Bladder microvascular endothelial cell (primary cell): ENCODE data around the gene GATC. TPM values are rescaled to one million over a fixed set of nuclear protein-coding genes. Genes with fewer than 3 reads are reported as not detected.

ENCODE experiments used
- total RNA-seq: library from RNA; depleted of rRNA; stranded (reverse); fragments of >200 nt; gene quantifications from 2 replicates; pipeline ENCODE4 v1.2.3, GENCODE V29; 2014

Gene GATC, protein sequence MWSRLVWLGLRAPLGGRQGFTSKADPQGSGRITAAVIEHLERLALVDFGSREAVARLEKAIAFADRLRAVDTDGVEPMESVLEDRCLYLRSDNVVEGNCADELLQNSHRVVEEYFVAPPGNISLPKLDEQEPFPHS
- 14.4 and 25.2 TPM in 2 replicates for total RNA-seq

DNA sequence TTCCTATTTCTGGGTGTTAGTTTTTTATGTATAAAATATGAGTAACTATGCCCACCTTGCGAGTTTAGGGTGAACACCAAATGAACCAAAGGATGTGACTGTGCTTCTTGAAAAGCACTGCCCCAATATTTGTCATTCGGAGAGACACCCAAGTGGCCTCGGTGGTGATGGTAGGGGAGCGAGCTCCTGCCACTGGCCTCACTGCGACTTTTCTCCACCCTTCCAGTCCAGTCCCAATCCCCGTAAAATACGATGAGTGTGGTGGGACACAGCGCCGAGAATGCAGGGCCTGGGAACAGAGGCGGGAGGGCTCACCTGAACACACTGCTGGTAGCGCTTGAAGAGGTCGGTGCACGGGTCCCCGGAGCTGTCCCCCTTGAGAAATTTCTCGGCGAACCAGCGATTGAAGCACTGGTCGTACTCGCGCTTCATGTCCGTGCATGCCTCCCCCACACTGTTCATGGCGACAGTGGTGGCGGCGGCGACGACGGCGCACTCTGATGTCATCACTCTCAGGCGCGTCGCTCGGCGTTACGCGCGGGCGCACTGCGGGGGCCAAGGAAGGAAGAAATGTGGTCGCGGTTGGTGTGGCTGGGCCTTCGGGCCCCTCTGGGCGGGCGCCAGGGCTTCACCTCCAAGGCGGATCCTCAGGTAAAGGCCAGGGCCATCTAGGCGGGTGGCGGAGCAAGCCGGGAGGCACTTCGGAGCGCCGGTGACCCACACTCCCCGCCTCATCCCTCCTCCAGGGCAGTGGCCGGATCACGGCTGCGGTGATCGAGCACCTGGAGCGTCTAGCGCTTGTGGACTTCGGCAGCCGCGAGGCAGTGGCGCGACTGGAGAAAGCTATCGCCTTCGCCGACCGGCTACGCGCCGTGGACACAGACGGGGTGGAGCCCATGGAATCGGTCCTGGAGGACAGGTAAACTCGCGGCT is at the start of gene GATC, which contains the start of gene TRIAP1:
Gene GATC (plus strand): TSS at position 534 of the 933 bp plus-strand sequence. CDS start 37 bp downstream, at position 571.
Gene TRIAP1 (minus strand): TSS at position 474 of the 933 bp plus-strand sequence. CDS start 12 bp downstream, at position 462.

DNA sequence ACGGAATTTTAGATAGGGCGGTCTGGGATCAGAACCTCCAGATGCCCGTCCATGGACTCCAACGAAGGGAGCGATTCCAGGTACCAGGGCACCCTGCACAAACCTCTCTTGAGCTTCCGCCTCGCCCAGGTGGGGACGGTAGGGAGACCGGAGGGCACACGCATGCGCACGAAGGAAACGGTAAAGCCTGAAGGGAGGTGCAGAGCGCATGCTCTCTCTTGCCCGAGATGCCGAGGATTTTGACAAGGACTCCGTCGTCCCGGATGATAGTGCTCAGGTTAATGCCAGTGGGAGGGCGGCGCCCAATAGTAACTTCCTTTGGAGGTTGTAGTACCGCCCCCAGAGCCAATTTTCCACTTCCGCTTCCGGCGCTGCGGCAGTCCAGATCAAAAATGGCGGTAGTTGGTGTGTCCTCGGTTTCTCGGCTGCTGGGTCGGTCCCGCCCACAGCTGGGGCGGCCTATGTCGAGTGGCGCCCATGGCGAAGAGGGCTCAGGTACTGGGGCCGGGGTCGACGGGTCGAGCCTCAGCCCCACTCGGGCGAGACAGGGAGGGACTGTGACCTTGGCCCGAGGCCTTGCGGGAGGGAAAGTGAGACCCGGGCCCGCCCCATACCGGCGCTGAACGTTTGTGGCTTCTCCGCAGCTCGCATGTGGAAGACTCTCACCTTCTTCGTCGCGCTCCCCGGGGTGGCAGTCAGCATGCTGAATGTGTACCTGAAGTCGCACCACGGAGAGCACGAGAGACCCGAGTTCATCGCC is 8.3 kb upstream of the GATC start, which contains the start of gene COX6A1:
Gene COX6A1 (plus strand): TSS at position 379 of the 760 bp plus-strand sequence. CDS start 14 bp downstream, at position 393.

GRCh38 chr12:120469450-120470149 is 23.4 kb downstream of the GATC start, which contains the start of gene SRSF9:
SRSF9 (minus strand) TSS chr12:120469748; CDS start chr12:120469609, 139 bp downstream.

DNA sequence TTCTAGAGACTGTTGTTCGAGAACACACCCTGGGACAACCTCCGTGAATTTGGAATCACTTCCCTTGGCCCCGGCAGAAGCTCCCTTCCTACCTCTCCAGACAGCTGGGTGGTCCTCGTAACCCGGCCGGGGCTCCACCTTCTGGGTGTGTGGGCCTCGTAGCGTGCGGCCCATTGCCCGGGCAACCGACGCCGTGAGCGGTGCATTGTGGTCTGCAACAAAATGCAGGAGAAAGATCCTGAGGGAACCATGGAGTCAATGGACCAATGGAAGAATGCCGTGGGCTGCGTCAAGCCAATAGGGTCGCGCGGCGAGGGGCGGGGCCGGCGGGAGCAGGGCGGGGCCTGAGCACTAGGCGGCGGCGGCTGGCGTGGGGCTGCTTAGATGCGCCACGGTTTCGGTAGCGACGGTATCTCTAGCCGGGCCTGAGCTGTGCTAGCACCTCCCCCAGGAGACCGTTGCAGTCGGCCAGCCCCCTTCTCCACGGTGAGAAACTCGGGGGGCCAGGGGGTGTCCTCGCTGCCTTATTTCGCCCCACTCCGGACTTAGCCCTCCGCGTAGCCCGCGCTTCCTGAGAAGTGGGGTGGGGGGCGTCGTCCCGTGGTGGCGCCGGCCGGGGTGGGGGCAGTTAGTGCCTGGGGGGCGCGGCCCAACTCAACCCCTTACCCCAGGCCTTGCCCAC is 49.6 kb downstream of the GATC start, which contains the start of gene DYNLL1:
Gene DYNLL1 (plus strand): TSS at position 383 of the 682 bp plus-strand sequence. CDS start 309 bp downstream, outside the sequence.

Other genes with a start within 250 kb of the GATC start
- 2,307 and 3,078 TPM in 2 replicates for gene RPLP0, start 245.3 kb upstream of the GATC start, total RNA-seq
- 34.3 and 78.6 TPM in 2 replicates for gene PXN, start 180.7 kb upstream of the GATC start, total RNA-seq
- gene RNU4-2, start 154.5 kb upstream of the GATC start, total RNA-seq = under 0.01 TPM in 2 replicates
- gene RNU4-1, start 153.2 kb upstream of the GATC start, total RNA-seq = under 0.01 TPM in 1 of 2 replicates, not detected in the other
- 1.1 and 1.8 TPM in 2 replicates for gene SIRT4, start 144.1 kb upstream of the GATC start, total RNA-seq
- gene PLA2G1B, start 118.7 kb upstream of the GATC start, total RNA-seq = not detected in 2 replicates
- not detected in 2 replicates for gene MSI1, start 77.3 kb upstream of the GATC start, total RNA-seq
- gene COX6A1, start 8.3 kb upstream of the GATC start, total RNA-seq = 418 and 561 TPM in 2 replicates
- 26.1 and 31.0 TPM in 2 replicates for gene TRIAP1, start 60 bp upstream of the GATC start, total RNA-seq
- 173 and 175 TPM in 2 replicates for gene SRSF9, start 23.3 kb downstream of the GATC start, total RNA-seq
- 232 and 373 TPM in 2 replicates for gene DYNLL1, start 49.7 kb downstream of the GATC start, total RNA-seq
- gene COQ5, start 82.7 kb downstream of the GATC start, total RNA-seq = 23.3 and 28.9 TPM in 2 replicates
- 110 and 248 TPM in 2 replicates for gene RNF10, start 87.9 kb downstream of the GATC start, total RNA-seq
- 23.3 and 31.0 TPM in 2 replicates for gene POP5, start 135.0 kb downstream of the GATC start, total RNA-seq
- 0.16 TPM in 1 of 2 replicates, not detected in the other for gene CABP1, start 194.2 kb downstream of the GATC start, total RNA-seq
- gene MLEC, start 240.7 kb downstream of the GATC start, total RNA-seq = 54.3 and 62.5 TPM in 2 replicates